ENCODE data around the gene EHD4. TPM values are rescaled to one million over a fixed set of nuclear protein-coding genes. Genes with fewer than 3 reads are reported as not detected.

The EHD4 gene
- polyA plus RNA-seq, 4 donors: 15.3 to 21.2 (median 17.4) TPM

- no peak for DNase-seq (ENCODE audit: low read depth in 4 of 4, low spot score in 3 of 4)
Observed at GRCh38 chr15:41849204-41849603, 123.2 kb downstream of the EHD4 start.

GRCh38 chr15:41848631-41849030 is 123.7 kb downstream of the EHD4 start:
- DNase-seq (ENCODE audit: low read depth in 4 of 4, low spot score in 3 of 4): no peak

DNA sequence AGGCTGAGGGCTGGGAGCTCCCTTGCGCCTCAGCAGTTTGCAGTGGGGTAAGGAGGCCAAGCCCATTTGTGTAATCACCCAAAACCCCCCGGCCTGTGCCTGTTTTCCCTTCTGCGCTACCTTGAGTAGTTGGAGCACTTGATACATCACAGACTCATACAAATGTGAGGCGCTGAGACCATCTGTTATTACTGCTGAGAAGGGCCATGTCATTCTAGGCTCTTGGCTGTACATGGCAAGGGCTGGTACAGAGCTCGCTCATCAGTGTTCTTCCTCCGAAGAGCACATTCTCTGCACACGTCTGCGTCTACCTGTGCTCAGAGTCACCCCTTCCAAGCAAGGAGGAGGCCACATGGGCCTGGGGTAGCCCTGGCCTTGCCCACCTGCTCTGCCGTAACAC is 124.4 kb downstream of the EHD4 start:
- DNase-seq (ENCODE audit: low read depth in 4 of 4, low spot score in 3 of 4): no peak

DNA sequence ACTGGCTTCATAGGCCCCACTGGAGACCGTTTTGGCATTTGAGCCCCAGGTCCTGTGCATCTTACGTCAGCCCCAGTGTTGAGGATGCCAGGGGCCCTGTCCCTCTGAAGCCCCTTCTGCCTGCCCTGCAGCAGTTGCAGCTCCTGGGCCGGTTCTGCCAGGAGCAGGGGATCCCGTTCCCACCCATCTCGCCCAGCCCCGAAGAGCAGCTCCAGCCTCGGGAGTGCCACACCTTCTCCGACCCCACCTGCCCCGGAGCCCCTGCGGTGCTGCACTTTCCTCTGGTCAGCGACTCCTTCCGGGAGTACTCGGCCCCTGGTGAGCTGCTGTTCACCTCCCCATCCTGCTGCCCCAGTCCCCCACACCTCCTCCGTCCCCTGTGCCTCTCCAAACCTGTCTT is 125.2 kb downstream of the EHD4 start:
- no peak for DNase-seq (ENCODE audit: low read depth in 4 of 4, low spot score in 3 of 4)

Other genes starting within 250 kb of the EHD4 start
- gene MAPKBP1, start 198.1 kb downstream of the EHD4 start, polyA plus RNA-seq (ENCODE audit: insufficient read length in 4 of 4): 10 to 100 TPM; 12.3 to 15.5 (median 13.3) TPM
- 10 to 100 TPM in 3 of 4 donors, 1 to 10 TPM in 1; 9.1 to 14.2 (median 11.5) TPM for gene JMJD7, start 144.5 kb downstream of the EHD4 start, polyA plus RNA-seq (ENCODE audit: insufficient read length in 4 of 4)
- gene PLA2G4B, start 133.7 kb downstream of the EHD4 start, polyA plus RNA-seq (ENCODE audit: insufficient read length in 4 of 4): 1 to 10 TPM; 7.6 to 9.1 (median 8.2) TPM
- gene SPTBN5, start 78.5 kb downstream of the EHD4 start, polyA plus RNA-seq (ENCODE audit: insufficient read length in 4 of 4): 1 to 10 TPM; 2.6 to 3.0 (median 2.7) TPM
- under 1 TPM in 2 of 4 donors, not detected in 2; 0.03 to 0.04 TPM for gene PLA2G4E, start 48.5 kb upstream of the EHD4 start, polyA plus RNA-seq (ENCODE audit: insufficient read length in 4 of 4)
- under 1 TPM in 2 of 4 donors, not detected in 2; 0.07 to 0.09 TPM for gene PLA2G4D, start 122.0 kb upstream of the EHD4 start, polyA plus RNA-seq (ENCODE audit: insufficient read length in 4 of 4)
- 10 to 100 TPM; 24.3 to 30.0 (median 27.0) TPM for gene PLA2G4F, start 184.1 kb upstream of the EHD4 start, polyA plus RNA-seq (ENCODE audit: insufficient read length in 4 of 4)
- 10 to 100 TPM; 56.6 to 65.9 (median 65.1) TPM for gene VPS39, start 235.7 kb upstream of the EHD4 start, polyA plus RNA-seq (ENCODE audit: insufficient read length in 4 of 4)